ENCODE data around the gene C11orf65.

Gene C11orf65, protein sequence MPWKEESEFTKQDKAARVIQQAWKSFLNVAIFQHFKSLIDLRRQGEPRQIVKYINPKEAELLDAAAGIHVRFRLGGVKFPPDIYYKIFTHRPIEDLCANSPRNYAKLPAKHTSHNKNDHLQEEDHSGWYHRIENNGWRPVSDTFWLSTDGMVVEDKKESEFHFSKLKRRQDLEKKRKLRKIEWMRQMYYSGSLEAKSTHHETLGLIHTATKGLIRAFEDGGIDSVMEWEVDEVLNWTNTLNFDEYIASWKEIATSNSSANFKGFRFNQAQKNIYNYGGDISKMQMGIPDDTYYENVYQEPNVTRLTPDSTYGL

DNA sequence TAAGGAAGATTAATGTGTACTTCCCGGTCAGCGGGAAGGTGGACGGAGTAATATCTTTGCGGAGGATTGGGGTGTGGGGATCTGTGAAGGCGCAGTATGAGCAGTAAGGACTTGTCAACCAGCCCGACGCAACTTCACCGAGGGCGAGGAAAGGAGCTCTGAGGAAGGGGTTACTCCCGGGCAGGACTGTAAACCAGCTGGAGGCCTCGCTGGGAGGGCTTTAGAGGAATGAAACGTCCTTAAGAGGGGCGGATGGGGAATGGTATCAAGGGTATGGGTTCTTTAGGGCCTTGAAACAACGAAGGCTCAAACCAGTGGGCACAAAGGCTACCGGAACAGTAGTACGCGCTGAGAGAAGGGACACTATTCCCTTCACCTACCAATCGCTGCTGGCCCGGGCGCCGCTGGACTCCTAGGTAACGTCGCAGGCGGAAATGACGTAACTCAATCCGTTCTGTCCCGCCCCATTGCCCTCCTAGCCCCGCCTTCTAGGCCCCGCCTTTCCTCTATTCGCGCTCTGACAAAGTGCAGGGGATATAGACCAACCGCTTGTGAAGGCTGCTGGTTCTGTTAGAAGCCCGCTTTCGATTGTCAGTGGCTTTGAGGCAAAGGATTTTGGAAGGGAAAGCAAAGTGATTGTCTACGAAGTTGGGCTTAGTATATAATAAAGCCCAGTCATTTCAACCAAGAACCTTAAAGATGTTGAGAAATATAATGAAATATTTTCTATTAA lies at the start of gene C11orf65:
Gene C11orf65, minus strand, starts transcription at position 439 of the 733 bp plus-strand sequence. CDS start 5,970 bp downstream, outside the sequence.
- DNase-seq = peak; percentile 97

DNA sequence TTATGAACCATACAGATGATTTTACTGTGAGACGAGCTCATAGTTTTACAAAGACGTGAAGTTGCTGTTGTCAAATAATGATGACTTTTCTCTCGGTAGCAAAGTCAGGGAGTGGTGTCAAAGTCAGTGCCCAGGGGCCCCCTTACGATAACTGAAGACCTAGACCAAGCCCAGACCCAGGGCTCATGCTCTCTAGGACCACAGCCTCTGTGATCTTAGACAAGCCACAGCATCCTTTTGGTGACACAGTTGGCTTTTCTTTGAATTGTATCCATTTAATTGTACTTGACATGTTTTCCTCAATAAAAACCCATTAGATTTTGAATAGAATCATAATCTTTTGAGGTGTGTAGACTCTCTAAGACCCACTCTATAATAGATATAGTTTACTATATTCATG lies 48.8 kb upstream of the C11orf65 start:
- no peak for DNase-seq

DNA sequence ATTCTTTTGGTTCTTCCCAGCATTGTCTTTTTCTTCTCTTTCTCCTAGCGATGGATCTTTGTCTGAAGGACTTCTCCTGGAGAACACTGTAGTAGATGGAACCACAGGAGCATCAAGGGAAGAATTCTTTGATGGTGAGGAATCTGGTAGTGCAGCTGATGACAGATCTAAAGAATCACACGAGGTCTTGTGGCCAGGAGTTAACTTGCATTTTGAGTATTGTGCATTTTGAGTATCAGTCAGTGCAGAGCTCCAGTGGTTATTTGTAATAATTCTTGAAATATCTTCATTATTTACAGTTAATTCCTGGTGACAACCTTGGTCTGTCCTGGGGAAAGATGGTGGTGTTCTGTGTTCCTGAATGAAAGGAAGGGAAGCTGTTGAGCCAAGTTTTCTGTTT lies 45.4 kb upstream of the C11orf65 start:
- DNase-seq = no peak

DNA sequence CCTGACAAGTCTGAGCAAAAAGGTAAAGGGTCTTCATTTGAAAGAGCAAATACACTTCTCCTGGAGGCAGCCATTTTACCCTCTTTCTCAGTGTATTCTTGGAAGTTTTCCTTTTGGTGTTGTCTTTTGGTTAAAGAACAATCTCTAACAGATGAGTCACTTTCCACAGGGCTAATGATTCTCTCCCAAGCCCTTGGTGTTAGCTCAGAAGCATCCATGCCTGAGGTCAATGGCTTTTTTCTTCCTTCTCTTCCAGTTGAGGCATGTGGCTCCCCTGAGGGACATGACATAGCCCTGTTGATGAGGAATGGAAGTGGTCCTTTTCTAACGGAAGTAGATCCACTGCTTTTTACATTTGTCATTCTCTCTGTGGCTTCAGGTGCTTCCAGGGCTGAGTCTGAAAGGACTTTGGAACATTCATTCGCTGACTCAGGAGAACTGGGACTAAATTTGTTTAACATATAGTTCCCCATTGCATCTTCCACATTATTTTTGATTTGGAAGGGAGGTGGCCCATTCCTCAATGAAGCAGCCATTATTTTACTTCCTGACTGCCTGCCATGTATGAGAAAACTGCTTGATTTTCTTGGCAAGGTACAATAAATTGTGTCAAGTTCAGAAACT lies 44.6 kb upstream of the C11orf65 start:
- DNase-seq = no peak

DNA sequence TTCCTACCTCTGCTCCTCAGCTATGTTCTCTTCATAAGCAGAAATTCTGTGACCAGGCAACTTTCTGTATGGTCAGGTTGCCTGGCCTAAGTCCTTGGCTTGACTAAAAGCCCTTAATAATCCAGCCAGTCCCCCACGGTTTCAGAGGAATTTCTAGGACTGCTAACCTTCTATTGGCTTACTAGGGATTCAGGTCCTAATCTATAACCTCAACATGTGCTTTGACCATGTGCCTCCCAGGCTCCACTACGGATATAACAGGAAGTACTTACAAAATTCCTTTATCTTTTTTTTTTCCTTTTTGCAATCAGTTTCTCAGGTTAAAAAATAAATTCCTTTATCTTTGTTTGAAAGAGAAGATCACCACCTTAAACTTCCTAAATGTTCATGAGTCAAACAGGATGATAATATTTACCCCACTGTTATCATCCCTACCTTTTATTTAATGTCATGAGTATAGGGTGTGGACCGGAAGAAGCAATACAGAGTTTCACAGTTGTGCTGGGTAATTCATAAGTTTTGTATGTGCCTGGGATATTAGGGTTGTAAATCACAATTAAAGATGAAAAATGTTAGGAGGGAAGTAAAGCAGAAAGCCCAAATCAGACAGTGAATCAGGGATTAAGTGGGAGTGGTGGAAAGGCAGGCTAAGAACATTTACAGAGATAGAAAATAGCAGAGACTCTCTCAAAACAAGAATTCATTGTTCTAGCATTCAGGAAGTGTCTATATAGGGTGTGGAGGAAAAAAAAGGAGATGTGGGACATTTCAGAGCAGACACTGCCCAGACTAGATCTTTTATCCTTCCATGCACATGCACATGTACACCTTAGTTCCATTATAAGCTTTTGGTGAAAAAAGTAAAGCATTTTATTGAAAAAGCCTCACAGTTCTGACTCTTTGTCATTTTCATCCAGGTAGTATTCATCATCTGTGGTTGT lies 41.6 kb upstream of the C11orf65 start:
- no peak for DNase-seq

DNA sequence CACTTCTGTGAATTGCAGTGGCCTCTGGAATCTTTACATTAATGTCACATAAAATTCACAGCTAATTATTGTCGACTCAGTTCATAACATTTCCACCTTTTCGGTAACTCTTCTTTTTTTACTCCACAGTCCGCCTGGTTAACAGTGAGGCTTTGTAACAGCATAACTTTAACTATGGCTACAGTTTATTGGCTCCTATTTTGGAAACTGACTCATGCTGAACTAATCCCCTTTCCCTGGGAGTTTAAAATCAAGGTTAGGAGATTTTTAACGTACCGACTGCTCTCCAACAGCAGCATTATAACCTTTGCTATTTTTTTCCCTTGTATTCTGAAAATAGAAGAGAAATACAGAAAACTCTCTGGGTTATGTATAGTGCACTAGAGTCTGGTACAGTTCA lies 34.1 kb upstream of the C11orf65 start:
- no peak for DNase-seq

DNA sequence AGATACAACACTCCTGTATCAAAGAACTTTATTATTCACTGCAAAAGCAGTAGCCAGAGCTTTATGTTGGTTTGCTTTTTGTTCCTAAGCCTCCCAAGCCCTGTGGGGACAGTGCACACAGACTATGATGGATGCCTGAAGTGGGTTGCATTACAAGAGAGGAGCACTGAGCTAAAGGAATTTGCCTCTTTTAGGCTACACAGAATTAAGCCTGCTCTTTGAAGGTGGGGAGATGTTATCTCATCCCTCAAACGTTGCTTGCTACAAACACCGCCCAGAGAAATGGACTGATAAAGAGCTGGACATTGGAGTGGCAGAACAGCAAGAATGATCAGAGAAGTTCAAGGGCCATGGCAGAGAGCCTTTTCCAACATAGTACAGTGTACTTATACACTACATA lies 33.4 kb upstream of the C11orf65 start:
- no peak for DNase-seq

DNA sequence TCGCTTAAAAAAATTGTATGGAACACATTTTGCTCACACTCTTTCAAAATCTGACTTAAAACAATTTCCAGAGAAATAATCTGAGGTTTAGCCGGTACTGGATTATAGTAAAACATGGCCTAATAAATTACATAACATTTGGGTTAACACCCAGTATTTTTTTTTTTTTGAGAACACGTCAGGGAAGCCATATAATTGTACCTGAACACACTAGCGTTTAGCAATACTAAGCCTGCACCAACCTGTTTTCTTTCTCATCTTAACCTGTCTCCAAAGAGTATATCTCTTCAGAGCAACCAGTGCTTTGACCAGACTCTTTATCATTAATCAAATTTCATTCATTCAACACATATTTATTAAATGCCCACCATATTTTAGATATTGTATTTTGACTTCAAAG lies 32.8 kb upstream of the C11orf65 start:
- DNase-seq = no peak

DNA sequence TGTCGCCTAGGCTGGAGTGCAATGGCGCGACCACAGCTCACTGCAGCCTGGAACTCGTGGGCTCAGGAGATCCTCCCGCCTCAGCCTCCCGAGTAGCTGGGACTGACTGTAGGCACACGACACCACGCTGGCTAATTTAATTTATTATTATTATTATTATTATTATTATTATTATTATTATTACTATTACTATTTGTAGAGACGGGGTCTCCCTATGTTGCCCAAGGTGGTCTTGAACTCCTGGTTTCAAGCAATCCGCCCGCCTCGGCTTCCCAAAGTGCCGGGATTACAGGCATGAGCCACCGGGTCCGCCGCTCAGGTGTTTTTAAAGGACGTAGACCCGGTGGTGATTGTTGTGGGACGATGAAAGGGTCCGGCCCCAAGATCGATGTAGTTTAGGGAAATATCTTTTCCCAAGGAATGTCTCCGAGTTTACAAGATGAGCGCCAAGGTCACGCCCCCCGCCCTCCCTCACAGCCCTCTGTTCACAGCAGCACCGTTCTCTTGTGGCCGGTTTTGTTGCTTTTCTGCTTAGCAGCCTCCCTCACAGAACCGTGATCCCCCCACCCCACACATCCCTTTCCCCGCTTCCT lies 31.6 kb upstream of the C11orf65 start:
- DNase-seq = no peak

DNA sequence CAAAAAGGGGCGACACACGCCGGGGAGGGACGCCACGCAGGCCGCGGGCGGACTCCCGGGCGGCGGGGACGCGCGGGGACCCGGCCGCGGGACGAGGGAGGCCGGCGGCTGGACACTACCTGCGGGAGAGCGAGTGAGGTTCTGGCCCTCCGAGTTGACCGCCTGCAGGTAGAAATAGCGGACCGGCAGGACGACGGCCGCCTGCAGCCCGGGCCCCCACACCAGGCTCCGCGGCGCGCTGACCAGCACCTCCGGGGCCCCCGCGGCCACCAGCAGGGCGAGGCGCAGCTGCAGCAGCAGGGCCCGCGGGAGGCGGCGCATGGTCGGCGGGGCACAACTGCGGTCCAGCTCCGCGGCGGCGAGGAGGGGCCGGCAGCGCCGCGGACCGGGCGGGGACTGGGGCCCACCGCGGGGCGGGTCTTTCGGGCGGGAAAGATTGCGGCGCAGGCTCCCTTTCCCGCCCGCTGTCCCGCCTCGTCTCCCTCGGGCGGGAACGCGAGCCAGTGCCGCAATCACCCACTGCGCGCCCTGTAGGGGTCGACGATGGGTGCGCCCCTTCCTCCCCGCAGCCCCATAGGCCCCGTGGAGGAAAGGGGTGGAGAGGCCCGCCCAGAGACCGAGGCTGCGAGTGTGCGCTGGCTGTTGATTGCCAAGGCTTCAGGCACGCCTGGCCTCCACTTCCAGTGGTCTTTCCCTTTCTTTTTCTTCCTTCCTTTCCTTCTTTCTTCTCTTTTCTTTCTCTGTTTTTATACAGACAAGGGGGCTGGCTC lies 30.9 kb upstream of the C11orf65 start, which contains the start of gene POGLUT3:
Gene POGLUT3, minus strand, starts transcription at position 339 of the 770 bp plus-strand sequence. Its CDS starts 18 bp downstream, at position 321.
- peak; percentile 33 for DNase-seq

DNA sequence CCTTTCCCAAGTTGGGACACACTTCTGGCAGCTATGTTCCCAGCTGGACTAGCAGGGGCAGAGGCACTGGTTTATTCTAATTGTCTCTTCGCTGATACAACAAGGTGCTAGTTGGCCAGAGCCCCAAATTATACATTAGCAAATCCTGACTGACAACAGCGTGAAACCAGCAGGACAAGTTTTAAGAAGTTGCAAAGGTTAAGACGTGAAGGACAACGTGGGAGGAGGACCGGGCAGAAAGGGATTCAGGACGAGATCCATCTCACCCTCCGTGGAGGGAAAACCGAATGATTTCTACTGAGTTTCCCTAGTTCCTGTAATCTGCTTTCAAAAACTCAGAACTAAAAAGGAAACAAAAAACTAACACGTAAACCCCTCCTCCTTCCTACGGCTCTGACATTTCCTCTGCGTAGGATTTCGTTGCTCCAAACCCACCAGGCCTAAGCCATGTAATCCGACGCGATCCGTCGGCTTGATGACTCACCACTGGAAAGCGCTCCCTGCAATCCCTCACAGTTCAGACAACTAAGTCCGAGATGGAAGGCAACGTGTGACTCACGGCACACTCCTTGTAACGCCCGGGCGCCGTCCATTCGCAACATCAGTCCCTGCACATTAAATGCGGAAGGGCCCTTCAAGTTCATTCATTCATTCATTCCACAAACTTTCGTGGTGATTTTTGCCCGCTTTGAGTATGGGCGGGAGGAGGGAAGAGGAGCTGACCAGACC lies 30.2 kb upstream of the C11orf65 start:
- peak; percentile 76 for DNase-seq

DNA sequence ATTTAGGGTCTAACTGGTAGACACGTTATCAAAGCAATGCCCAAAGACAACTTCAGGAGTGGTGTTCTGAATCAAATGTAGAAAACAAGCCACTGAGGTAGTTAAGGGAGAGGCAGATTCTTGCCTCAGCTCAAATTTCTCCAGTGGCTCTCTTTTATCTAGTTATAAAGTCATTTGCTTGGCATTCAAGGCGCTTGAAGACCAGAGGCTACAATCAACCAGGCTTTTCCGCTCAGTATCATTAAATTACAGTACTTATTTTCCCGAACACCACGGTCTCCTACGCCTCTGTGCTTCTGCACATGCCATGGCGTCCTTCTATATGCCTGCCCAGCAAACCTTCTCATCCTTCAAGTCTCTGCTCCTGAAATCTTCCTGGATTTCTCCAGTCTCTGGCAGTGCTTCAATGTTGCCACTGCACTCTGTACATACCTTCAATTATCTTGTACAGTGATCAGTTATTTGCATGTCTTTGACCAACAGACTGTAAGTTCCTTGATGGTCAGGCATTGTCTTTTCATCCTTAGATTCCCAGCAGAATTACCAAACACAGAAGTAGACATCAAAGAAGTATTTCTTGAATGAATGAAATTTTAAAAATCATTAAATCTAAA lies 29.4 kb upstream of the C11orf65 start:
- DNase-seq = no peak

DNA sequence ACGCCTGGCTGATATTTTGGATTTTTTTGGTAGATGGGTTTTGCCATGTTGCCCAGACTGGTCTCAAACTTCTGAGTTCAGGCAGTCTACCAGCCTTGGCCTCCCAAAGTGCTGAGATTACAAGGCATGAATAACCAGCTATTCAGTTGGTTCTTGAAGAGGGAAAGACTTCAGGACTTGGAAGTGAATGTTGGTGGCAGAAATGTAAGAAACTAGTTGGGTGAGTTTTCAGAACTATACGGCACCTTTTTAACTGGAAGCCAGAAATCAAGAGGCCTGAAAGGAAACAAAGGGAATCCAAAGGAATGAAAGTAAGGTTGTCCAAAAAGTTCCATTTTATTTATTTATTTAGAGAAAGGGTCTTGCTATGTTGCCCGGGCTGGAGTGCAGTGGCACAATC lies 28.0 kb upstream of the C11orf65 start:
- no peak for DNase-seq

DNA sequence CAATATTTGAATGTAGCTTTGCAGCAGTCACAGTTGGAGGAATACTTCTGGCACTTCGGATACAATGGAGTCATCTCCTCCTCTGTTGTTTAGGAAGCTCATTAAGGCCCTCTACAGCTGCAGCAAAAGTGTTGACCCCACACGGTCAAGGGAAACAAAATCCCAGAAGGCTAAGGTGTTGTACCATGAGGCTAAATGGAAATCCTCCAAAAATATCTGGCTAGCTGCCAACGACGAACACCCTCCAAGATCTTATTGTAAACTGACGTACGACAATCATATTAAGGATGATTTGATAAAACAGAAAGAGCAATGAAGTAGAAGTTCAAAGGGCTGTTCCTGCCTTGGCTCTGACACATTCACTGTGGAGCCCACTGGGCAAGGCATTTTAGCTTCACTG lies 26.9 kb upstream of the C11orf65 start:
- no peak for DNase-seq

DNA sequence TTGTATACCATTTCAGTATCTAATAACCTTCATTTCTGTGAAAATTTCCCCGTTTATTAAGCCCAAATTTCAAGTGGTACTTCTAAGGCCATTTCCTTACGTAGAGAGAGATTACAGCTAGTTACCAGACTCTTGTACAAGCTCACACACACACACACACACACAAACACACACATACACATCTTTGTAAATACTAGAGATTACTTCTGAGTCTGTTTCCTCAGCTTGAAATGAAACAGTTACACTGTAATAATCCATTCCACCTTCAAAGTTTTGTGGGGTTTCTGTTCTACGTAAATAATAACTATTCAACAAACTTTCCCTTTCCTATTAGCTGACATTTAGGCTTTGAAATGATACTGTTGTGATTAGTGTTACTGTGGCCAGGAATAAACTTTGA lies 24.6 kb upstream of the C11orf65 start:
- no peak for DNase-seq

DNA sequence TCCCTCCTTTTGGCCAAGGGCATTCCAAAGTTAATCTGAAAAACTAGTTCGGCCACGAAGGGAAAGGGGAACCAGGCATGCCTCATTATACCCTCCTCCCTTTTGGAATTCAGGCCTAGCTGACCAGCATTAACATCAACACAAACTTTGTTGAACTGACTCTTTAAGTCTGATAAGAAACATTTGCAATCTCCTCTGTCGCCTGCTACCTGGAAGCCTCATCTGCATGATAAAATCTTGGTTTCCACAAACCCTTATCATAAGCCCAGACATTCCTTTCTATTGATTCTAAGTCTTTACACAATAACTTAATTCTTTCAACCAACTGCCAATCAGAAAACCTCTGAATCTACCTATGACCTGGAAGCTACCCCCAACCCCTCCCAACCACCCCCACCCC lies 19.5 kb upstream of the C11orf65 start:
- DNase-seq = no peak

DNA sequence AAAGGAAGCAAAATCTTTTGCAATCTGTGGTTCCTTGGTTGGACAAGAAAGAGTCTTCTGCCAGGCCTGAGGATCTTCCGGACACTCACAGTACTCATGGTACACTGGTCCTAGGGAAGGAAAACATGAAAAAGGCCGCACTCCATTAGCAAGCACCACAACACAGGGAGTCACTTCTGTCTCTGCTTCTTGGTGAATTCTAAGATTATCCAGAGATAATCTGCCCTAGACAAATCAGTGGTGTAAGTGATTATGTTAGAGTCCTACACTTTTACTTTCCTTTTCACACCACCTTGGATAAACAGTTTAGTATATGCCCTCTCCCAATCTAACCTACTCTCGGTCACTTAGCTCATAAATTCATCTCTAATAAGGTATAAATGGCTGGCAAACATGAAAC lies 19.0 kb upstream of the C11orf65 start:
- no peak for DNase-seq

DNA sequence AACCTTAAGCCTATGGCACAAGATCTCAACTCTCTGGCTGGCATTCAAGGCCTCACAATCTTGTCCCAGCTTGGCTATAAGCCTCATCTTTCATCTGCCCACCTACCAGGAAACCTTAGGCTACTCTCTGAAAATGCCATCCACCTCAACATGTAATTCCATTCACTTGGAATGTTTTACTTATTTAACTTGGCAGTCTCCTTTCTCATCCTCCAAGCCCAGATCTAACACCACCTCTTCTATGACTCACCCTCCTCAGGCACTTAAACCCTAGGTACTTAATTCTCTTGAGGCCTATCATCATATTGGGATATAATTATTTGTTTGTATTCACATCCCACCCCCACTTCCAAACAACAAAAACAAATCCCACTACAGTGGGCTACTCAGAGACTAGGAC lies 15.8 kb upstream of the C11orf65 start:
- no peak for DNase-seq

DNA sequence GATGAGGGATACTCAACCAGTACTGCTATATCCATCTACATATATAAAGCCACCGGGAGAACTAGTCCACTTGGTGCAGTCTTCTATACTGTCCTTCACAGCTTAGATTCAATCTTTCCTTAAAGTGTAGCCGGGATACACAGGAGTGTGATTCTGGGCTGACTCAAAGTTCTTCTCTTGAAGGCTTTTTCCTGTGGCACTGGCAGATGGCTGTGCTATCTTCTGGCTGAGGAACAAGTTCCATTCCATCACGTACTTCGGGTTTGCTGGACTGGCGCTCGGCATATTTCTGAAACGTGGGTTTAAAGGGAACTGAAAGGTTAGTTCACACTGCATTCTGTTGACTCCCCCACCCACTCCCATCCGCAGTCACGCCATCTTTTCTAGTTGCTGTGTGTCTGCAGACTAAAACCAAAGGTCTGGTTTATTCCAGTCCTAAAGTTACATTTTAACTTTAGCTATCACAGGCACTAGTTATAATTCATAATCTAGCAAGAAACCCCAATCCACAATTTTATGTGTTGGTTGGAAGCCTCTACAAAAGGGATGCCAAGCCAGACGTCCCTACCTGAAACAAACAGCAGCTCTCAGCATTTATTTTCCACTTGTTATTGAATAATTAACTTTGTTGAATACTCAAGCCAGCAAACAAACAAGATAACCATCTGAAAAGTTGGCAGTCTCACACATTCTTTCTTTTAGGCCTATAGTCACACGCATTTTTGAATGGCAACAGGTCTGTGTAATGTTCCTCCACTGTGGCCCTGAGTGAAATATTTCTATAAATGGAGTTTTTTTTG lies 7.5 kb upstream of the C11orf65 start:
- no peak for DNase-seq

DNA sequence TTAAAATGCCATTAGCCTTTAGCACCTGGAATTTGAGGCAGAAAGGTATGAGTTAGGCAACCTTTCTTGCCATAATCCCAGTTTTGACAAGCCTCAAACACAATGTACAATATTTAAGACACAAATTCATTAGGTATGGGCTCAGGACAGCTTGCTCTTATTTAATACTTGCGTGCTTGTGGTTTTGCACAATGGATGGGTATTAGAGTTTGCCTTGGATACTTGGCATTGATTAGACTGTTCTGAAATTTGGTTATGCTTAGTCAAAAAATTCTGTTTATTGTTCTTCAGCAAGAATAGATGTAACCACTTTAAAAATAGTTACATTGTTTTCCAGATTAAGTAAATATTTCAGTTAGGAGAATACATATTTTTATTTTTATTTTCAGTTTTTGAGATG lies 5.4 kb upstream of the C11orf65 start:
- DNase-seq = no peak

Data from DMS153 (cell line).